NCI-H345 treated with DMSO at 0.1 percent for 48 hours (cell line): ENCODE results near the gene LAMP1.
"Not testable (repeated sequence)": the region's sequence is repeated elsewhere in the genome, so short reads cannot be mapped to it uniquely, and the experiment has no call there.

Source experiments
- DNase-seq: peaks from one replicate; lab custom pipeline; 2025; ENCODE audit not compliant: unreplicated experiment; lab: John Stamatoyannopoulos, UW

The LAMP1 gene

GRCh38 chr13:113325779-113326178, 28.7 kb downstream of the LAMP1 start:
- DNase-seq: no peak

GRCh38 chr13:113327391-113327765, 30.3 kb downstream of the LAMP1 start:
- DNase-seq: no peak

DNA sequence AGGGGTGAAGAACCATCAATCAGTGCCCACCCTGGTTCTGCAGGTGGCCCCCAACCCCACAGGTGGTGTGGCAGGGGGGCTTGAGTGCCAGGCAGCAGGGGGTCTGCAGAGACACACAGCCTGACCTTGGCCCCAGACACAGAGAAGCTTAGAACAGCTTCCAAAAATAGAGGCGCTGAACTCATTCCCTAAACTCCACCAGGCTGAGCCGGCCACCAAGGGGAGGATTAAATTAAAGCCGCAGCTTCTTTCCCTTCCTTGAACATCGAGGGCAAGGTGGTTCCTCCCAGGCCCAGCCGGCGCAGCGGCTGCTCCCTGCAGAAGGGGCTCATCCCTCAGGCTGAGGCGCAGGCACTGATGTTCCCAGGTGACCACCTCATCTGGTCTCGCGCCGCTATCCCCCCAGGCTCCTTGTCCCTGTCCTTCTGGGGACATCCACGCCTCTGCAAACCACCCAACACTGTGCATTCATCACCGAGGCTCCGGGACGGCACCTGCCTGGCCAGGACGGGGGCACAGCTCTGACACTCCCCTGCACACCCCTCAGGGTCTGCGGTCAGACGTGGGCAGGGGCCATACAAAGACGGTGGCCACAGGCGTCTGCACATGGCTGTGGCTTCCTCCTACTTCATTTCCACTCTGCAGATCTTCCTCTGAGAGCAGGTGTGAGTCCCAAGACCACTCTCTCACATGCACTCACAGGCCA, 30.9 kb downstream of the LAMP1 start:
- DNase-seq: no peak

GRCh38 chr13:113328851-113329250, 31.8 kb downstream of the LAMP1 start:
- no peak for DNase-seq

GRCh38 chr13:113329656-113330312, 32.7 kb downstream of the LAMP1 start:
- no peak for DNase-seq

DNA sequence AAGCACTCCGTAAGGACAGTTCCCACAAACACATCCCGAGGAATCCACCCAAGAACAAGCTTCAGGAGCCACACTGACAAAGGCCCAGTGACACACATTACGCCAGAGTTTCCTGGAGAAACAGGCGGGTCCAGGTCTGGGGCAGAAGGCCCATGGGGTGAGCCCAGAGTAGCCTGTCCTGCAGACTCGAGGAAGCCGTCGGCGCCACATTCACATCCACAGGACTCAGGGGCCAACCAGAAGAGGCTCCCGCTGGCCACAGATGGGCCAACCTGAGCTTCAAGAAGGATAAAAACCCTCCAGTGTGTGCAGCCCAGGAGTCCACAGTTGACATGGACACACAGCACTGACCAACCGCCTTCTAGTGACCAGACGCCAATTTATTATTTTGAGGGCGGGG, 35.6 kb downstream of the LAMP1 start:
- DNase-seq: no peak

- no peak for DNase-seq
These were observed 36.0 kb downstream of the LAMP1 start for GRCh38 chr13:113333076-113333475.

- DNase-seq: no peak
These were observed 40.5 kb downstream of the LAMP1 start for GRCh38 chr13:113337556-113337955.

- DNase-seq: no peak
These were observed 40.9 kb downstream of the LAMP1 start for GRCh38 chr13:113337976-113338375.

- no peak for DNase-seq
These were observed 41.4 kb downstream of the LAMP1 start for GRCh38 chr13:113338451-113338850.

- DNase-seq: no peak
These were observed 46.0 kb downstream of the LAMP1 start for GRCh38 chr13:113342820-113343691.

GRCh38 chr13:113343692-113343968, 46.6 kb downstream of the LAMP1 start:
- DNase-seq: no peak

DNA sequence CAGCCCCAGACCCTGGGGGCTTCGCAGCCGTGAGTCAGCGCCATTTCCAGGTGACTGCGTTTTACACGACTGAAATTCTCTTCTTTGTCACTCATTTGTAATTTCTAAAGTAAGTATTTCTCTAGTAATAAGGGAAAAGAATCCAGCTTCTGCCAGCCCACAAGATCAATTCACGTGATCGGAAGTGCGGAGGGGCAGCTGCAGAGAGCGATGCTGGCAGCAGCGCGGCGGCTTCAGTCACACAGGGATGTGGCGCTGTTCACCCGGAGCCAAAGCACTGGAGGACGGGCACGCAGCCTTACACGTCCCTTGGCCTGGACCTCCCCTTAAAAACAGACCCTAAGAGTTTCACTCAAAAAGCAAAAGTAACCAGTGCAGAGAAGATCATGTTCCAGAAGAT, 48.4 kb downstream of the LAMP1 start:
- DNase-seq: no peak

DNA sequence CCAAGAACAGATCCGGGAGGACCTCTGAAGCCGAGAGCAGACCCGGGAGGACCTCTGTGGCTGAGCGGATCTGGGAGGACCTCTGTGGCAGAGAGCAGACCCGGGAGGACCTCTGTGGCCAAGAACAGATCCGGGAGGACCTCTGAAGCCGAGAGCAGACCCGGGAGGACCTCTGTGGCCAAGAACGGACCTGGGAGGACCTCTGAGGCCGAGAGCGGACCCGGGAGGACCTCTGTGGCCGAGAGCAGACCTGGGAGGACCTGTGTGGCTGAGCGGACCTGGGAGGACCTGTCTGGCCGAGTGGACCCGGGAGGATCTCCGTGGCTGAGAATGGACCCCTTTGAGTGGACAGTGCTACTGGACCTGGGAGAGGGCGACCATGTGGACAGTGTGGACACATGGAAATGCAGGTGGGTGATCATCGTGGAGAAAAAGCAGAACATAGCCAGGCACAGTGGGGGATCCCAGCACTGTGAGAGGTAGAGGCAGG, 50.7 kb downstream of the LAMP1 start:
- DNase-seq: not testable (repeated sequence)

- DNase-seq: no peak
These were observed 51.6 kb downstream of the LAMP1 start for GRCh38 chr13:113348591-113348990.

DNA sequence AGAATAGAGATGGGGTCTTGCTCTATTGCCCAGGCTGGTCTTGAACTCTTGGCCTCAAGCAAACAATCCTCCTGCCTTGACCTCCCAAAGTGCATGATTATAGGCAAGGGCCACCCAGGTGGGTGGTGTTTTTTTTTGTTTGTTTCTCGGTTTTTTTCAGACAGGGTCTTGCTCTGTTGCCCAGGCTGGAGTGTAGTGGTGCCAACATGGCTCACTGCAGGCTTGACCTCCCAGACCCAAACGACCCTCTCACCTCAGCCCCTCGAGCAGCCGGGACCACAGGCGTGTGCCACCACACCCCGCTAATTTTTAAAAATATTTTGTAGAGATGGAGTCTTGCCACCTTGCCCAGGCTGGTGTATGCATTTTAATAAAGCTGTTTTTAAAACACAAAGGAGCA, 52.0 kb downstream of the LAMP1 start:
- DNase-seq: no peak

DNA sequence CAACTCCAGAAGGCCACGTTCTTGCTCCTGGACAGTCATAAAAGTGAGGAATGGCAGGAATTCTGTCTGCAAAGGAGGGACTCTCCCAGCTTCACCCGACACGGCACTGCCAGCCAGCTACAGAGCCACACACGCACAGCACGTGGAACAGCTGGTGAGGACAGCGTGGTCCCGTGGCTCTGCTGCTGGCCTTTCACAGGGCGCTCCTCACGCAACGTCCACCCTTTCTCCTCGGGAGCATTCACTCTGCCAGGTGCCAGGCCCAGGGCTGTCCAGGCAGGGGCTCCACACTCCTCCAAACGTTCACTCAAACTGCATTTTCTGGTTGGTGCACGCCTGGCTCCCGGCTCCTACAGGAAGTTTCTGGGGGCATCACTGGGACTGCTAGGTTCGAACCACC, 52.5 kb downstream of the LAMP1 start:
- no peak for DNase-seq

GRCh38 chr13:113350065-113350937, 53.3 kb downstream of the LAMP1 start:
- DNase-seq: no peak

DNA sequence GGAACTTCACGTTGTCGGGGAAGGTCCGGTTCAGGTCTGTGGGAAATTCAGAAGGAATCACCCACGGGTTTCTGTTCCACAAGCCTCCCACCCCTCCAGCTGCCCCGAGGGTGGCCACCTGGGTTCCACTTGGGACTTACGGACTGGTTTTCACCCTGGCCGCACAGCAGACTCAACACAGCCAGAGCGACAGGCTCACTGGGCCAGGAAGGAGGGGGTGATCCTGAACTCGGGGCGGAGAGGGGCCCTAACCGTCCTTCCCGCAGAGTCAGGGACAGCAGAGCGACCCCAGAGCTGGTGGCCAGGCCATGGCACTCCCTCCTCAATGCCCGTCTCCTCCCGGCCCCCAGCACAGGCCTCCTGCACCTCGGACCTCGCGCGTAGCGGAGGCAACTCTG, 53.9 kb downstream of the LAMP1 start:
- DNase-seq: no peak

GRCh38 chr13:113351514-113352026, 54.5 kb downstream of the LAMP1 start:
- no peak for DNase-seq

GRCh38 chr13:113353254-113353653, 56.2 kb downstream of the LAMP1 start:
- no peak for DNase-seq
